Ovary (tissue), 9 donors: Measurements from ENCODE around the gene ANGEL2. TPM values are rescaled to one million over a fixed set of nuclear protein-coding genes. Genes with fewer than 3 reads are reported as not detected.

Experiments
- DNase-seq, 5 donors: peaks; one replicate each; pipeline ENCODE4 v3.0.0-alpha.2; 2019 to 2020
- H3K27ac ChIP-seq, 2 donors: fragments of 200-600 bp; one replicate each; pipeline versions ENCODE4 v1.5.1 to v1.8.0; 2019 to 2022
- H3K27me3 ChIP-seq: fragments of 200-600 bp; one replicate; pipeline ENCODE4 v1.8.0; 2022
- H3K36me3 ChIP-seq: fragments of 200-600 bp; sonication (generic); one replicate; pipeline ENCODE4 v1.5.1; 2019
- H3K4me1 ChIP-seq: one replicate; pipeline ENCODE4 v1.8.1; 2013; ENCODE audit warnings: mild to moderate bottlenecking, moderate library complexity; ENCODE audit not compliant: insufficient read depth
- H3K4me3 ChIP-seq: fragments of 200-600 bp; sonication (generic); one replicate; pipeline ENCODE4 v1.5.1; 2017
- H3K9me3 ChIP-seq, 2 donors: fragments of 200-600 bp in 1 of 2; sonication (generic) in 1 of 2; one replicate each; pipeline versions ENCODE4 v1.5.1 to v1.8.1; 2013 to 2019; ENCODE audit warnings: mild to moderate bottlenecking in 1 of 2, moderate library complexity in 1 of 2
- CTCF ChIP-seq, 3 donors: fragments of 450-650 bp in 2 of 3; fragments of 200-600 bp in 1 of 3; IDR thresholded peaks; one replicate each; pipeline versions ENCODE4 v1.5.1 to v1.8.0; 2016 to 2022; ENCODE audit warnings: antibody characterized with exemption in 3 of 3, mild to moderate bottlenecking in 1 of 3
- EP300 ChIP-seq: sonication (generic); formaldehyde crosslinking; IDR thresholded peaks from one replicate; pipeline ENCODE4 v1.6.1; 2017; ENCODE audit warnings: antibody characterized with exemption
- POLR2A ChIP-seq: fragments of 450-650 bp; IDR thresholded peaks from one replicate; pipeline ENCODE4 v1.6.1; 2017; ENCODE audit warnings: antibody characterized with exemption, mild to moderate bottlenecking, moderate library complexity
- WGBS, 3 donors: extraction: QIAGEN DNeasy Blood & Tissue Kit in 1 of 3; methylation state at CpG; one replicate each; pipeline versions ENCODE4 v1.1.5 to v1.1.7; 2013 to 2017; 5-methylcytosine and 5-hydroxymethylcytosine counted together
- intact Hi-C, 4 donors: fragments of 100-400 bp; cut with DNase I; formaldehyde crosslinking; loops; one replicate each; pipeline versions ENCODE4 v1.11.0 to v1.15.1; 2022 to 2023
- polyA plus RNA-seq, 2 donors: library from polyadenylated mRNA; stranded (reverse); fragments of 200-250 nt in 1 of 2; fragments of 350-450 nt in 1 of 2; fragmentation: Illumina TruSeq in 1 of 2; extraction: RNeasy Lipid Tissue Mini Kit (QIAGEN cat#74804) in 1 of 2; gene quantifications; one replicate each; pipeline ENCODE4 v1.2.3, GENCODE V29; 2013 to 2014
- total RNA-seq, 7 donors: library from RNA; depleted of rRNA in 2 of 7; stranded (reverse); fragments of >200 nt in 2 of 7; fragmentation: NEBNext Ultra II Directional in 3 of 7; extraction: Animal tissue kit (Norgen Biotek cat#: 25700) in 3 of 7; gene quantifications; one replicate each; pipeline versions ENCODE4 v1.1.0 to v1.2.4, GENCODE V29; 2016 to 2023
- donor health status: DM: no; HTN: no; CAD: no; lungs with moderate emphysema.
- donor health status: DM: no; HTN: no; CAD: no.
- donor health status: Bipolar disorder and iron deficiency.
- donor health status: DM: yes; HTN: yes; CAD: no.
- donor health status: DM: no; HTN: no; CAD: no.
- donor health status: DM: yes; HTN: yes; CAD: no.

ANGEL2 gene
- total and polyA plus RNA-seq, 9 donors: 18.3 to 51.3 (median 38.6) TPM

GRCh38 chr1:212945056-212945455, 70.6 kb downstream of the ANGEL2 start:
- 86 to 95% (median 91%) methylated on average over 2 of the region's 2 CpGs for WGBS, 3 donors
- TF ChIP-seq CTCF (IDR thresholded peaks at IDR 0.05) (no peak), EP300 (no peak), POLR2A (no peak)

GRCh38 chr1:212944229-212944901, 71.3 kb downstream of the ANGEL2 start:
- H3K36me3 ChIP-seq: no peaks in the 10 kb centered on the region
- no peak for DNase-seq
- TF ChIP-seq CTCF (IDR thresholded peaks at IDR 0.05) (no peak), POLR2A (no peak), EP300 (no peak)
- intact Hi-C loops: no loop called here
- WGBS, 3 donors: 90 to 92% (median 90%) methylated on average over 6 of the region's 6 CpGs
- no peaks in the 10 kb centered on the region for H3K4me1 ChIP-seq
- no peak overlapping the region for H3K27ac ChIP-seq
- H3K27me3 ChIP-seq: no peaks in the 10 kb centered on the region
- no peak overlapping the region for H3K4me3 ChIP-seq
- H3K9me3 ChIP-seq: peaks cover 0 to 6% of the 10 kb centered on the region in 2 donors

More at GRCh38 chr1:212945056-212945455, 70.6 kb downstream of the ANGEL2 start:
- H3K27ac ChIP-seq: no peak overlapping the region
- no peaks in the 10 kb centered on the region for H3K36me3 ChIP-seq
- peaks cover 1% of the 10 kb centered on the region for H3K4me1 ChIP-seq
- no peak overlapping the region for H3K4me3 ChIP-seq
- peaks cover 0 to 6% of the 10 kb centered on the region in 2 donors for H3K9me3 ChIP-seq
- intact Hi-C loops: no loop called here
- DNase-seq: no peak
- no peaks in the 10 kb centered on the region for H3K27me3 ChIP-seq

- 83 to 87% (median 86%) methylated on average over 4 of the region's 4 CpGs for WGBS, 3 donors
- Histone ChIP-seq H3K4me3 (no peak overlapping the region), H3K4me1 (no peaks in the 10 kb centered on the region), H3K36me3 (no peaks in the 10 kb centered on the region), H3K9me3 (peaks cover 0 to 10% of the 10 kb centered on the region in 2 donors), H3K27ac (no peak overlapping the region), H3K27me3 (no peaks in the 10 kb centered on the region)
- no peak for DNase-seq
- TF ChIP-seq POLR2A (no peak), CTCF (IDR thresholded peaks at IDR 0.05) (no peak), EP300 (no peak)
- intact Hi-C loops: no loop called here
Observed at GRCh38 chr1:212943393-212943710, 72.3 kb downstream of the ANGEL2 start.

- peaks cover 0 to 10% of the 10 kb centered on the region in 2 donors for H3K9me3 ChIP-seq
- 83 to 87% (median 85%) methylated on average over 6 of the region's 6 CpGs for WGBS, 3 donors
- H3K27me3 ChIP-seq: no peaks in the 10 kb centered on the region
- TF ChIP-seq CTCF (IDR thresholded peaks at IDR 0.05) (no peak), POLR2A (no peak), EP300 (no peak)
- no peak overlapping the region for H3K27ac ChIP-seq
- H3K4me1 ChIP-seq: no peaks in the 10 kb centered on the region
- intact Hi-C loops: no loop called here
- no peak for DNase-seq
- no peaks in the 10 kb centered on the region for H3K36me3 ChIP-seq
- no peak overlapping the region for H3K4me3 ChIP-seq
Observed at GRCh38 chr1:212942679-212943392, 72.8 kb downstream of the ANGEL2 start.

Other genes starting within 250 kb of the ANGEL2 start
- gene NSL1, start 224.1 kb downstream of the ANGEL2 start, total RNA-seq: 10 to 100 TPM; 17.2 to 35.2 (median 29.2) TPM
- 10 to 100 TPM; 21.8 to 23.8 TPM for gene NSL1, start 224.1 kb downstream of the ANGEL2 start, polyA plus RNA-seq
- gene TATDN3, start 224.0 kb downstream of the ANGEL2 start, total RNA-seq: 10 to 100 TPM in 4 of 7 donors, 1 to 10 TPM in 3; 6.8 to 17.1 (median 10.2) TPM
- gene TATDN3, start 224.0 kb downstream of the ANGEL2 start, polyA plus RNA-seq: 1 to 10 TPM; 9.2 to 9.5 TPM
- gene SPATA45, start 168.2 kb downstream of the ANGEL2 start, total RNA-seq: not detected
- gene SPATA45, start 168.2 kb downstream of the ANGEL2 start, polyA plus RNA-seq: not detected
- gene FLVCR1, start 157.6 kb downstream of the ANGEL2 start, total RNA-seq: 10 to 100 TPM in 1 of 7 donors, 1 to 10 TPM in 6; 4.0 to 11.4 (median 7.4) TPM
- gene FLVCR1, start 157.6 kb downstream of the ANGEL2 start, polyA plus RNA-seq: 1 to 10 TPM; 1.9 to 5.3 TPM
- gene VASH2, start 65.3 kb downstream of the ANGEL2 start, total RNA-seq: 1 to 10 TPM in 3 of 7 donors, under 1 TPM in 4; 0.28 to 2.1 (median 0.83) TPM
- gene VASH2, start 65.3 kb downstream of the ANGEL2 start, polyA plus RNA-seq: 1 to 10 TPM in 1 of 2 donors, under 1 TPM in 1; 0.74 to 1.6 TPM
- 10 to 100 TPM; 16.0 to 24.6 (median 19.2) TPM for gene RPS6KC1, start 35.4 kb upstream of the ANGEL2 start, total RNA-seq
- 10 to 100 TPM in 1 of 2 donors, 1 to 10 TPM in 1; 6.8 to 15.2 TPM for gene RPS6KC1, start 35.4 kb upstream of the ANGEL2 start, polyA plus RNA-seq